Suprapubic skin (tissue), 4 donors: ENCODE results near the gene RBM12. TPM values are rescaled to one million over a fixed set of nuclear protein-coding genes. Genes with fewer than 3 reads are reported as not detected.
A peak's percentile ranks its signal among the peaks of the same experiment; 100 is the strongest.
"Not testable (repeated sequence)": the region's sequence is repeated elsewhere in the genome, so short reads cannot be mapped to it uniquely, and the experiment has no call there.

Experiments
- DNase-seq, 2 donors: peaks; one replicate each; pipeline ENCODE4 v3.0.0-alpha.2; 2019; ENCODE audit warnings: low spot score in 2 of 2
- H3K27ac ChIP-seq: fragments of 200-600 bp; sonication (generic); one replicate; pipeline ENCODE4 v1.5.1; 2019
- H3K27me3 ChIP-seq: fragments of 200-600 bp; sonication (generic); one replicate; pipeline ENCODE4 v1.5.1; 2019
- H3K36me3 ChIP-seq: fragments of 200-600 bp; sonication (generic); one replicate; pipeline ENCODE4 v1.5.1; 2019
- H3K4me1 ChIP-seq: fragments of 200-600 bp; sonication (generic); one replicate; pipeline ENCODE4 v1.5.1; 2019
- H3K4me3 ChIP-seq: fragments of 200-600 bp; sonication (generic); one replicate; pipeline ENCODE4 v1.5.1; 2019; ENCODE audit warnings: mild to moderate bottlenecking
- H3K9me3 ChIP-seq: fragments of 200-600 bp; sonication (generic); one replicate; pipeline ENCODE4 v1.5.1; 2019
- EP300 ChIP-seq: sonication (generic); formaldehyde crosslinking; IDR thresholded peaks from one replicate; pipeline ENCODE4 v1.6.1; 2017; ENCODE audit warnings: antibody characterized with exemption
- POLR2A ChIP-seq, 2 donors: fragments of 450-650 bp; IDR thresholded peaks; one replicate each; pipeline ENCODE4 v1.6.1; 2017; ENCODE audit warnings: antibody characterized with exemption in 2 of 2, mild to moderate bottlenecking in 2 of 2, moderate library complexity in 2 of 2
- POLR2AphosphoS5 ChIP-seq, 3 donors: sonication (generic); formaldehyde crosslinking; IDR thresholded peaks; one replicate each; pipeline ENCODE4 v1.6.1; 2017; ENCODE audit warnings: antibody characterized with exemption in 3 of 3
- WGBS: methylation state at CpG from one replicate; pipeline ENCODE4 v1.1.5; 2018; 5-methylcytosine and 5-hydroxymethylcytosine counted together
- total RNA-seq, 4 donors: library from RNA; depleted of rRNA; stranded (reverse); fragments of >200 nt; gene quantifications; one replicate each; pipeline ENCODE4 v1.1.0, GENCODE V29; 2016
- TF ChIP-seq, protein P1 (sequence below), 2 donors: fragments of 200-600 bp in 1 of 2; fragments of 450-650 bp in 1 of 2; sonication (generic) in 1 of 2; IDR thresholded peaks; one replicate each; pipeline ENCODE4 v1.5.1; 2016 to 2019; ENCODE audit warnings: antibody characterized with exemption in 2 of 2, mild to moderate bottlenecking in 1 of 2, moderate library complexity in 1 of 2

RBM12 gene, protein sequence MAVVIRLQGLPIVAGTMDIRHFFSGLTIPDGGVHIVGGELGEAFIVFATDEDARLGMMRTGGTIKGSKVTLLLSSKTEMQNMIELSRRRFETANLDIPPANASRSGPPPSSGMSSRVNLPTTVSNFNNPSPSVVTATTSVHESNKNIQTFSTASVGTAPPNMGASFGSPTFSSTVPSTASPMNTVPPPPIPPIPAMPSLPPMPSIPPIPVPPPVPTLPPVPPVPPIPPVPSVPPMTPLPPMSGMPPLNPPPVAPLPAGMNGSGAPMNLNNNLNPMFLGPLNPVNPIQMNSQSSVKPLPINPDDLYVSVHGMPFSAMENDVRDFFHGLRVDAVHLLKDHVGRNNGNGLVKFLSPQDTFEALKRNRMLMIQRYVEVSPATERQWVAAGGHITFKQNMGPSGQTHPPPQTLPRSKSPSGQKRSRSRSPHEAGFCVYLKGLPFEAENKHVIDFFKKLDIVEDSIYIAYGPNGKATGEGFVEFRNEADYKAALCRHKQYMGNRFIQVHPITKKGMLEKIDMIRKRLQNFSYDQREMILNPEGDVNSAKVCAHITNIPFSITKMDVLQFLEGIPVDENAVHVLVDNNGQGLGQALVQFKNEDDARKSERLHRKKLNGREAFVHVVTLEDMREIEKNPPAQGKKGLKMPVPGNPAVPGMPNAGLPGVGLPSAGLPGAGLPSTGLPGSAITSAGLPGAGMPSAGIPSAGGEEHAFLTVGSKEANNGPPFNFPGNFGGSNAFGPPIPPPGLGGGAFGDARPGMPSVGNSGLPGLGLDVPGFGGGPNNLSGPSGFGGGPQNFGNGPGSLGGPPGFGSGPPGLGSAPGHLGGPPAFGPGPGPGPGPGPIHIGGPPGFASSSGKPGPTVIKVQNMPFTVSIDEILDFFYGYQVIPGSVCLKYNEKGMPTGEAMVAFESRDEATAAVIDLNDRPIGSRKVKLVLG
- 10 to 100 TPM; 21.6 to 38.7 (median 32.7) TPM for total RNA-seq

DNA sequence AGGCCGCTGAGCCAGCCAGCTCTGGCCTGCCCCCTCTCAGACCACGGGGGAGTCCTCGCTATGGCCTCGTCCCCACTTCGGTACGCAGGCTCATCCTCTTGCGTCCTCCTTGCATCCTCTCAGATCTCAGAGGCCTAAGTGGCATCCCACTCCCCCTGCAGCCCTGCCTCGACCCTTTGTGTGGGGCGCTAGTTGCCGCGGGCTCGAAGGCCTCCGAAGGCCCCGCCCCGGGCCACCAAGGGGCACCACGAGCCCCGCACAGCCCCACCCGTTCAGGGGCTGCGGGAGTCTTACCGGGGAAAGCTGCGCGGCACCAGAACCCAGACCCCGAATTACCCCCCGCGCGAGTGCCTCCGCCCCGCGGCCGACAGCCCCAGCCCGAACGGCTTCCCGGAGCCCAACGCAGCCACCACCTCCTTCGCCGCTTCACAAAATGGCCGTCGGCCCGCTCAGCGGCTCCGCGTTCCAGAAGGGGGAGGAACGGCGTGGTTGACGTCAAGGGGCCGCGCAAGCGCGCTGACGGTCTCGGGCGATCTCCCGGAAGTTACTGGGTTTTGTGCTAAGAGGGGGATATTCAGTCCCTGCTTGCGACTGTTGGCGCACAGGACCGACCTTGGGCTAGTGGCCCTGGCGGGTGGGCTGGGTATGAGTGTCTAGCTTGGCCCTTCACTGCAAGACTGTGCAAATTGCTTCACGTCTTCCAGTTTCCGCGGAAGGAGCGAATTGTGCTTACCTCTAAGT lies at the start of gene RBM12, which contains the start of gene CPNE1:
Gene RBM12 (minus strand): TSS at position 435 of the 741 bp plus-strand sequence. CDS start 9,578 bp downstream, outside the sequence.
Gene CPNE1 (minus strand): TSS at position 435 of the 741 bp plus-strand sequence. CDS start 31,977 bp downstream, outside the sequence.
- TF ChIP-seq, protein P1, sequence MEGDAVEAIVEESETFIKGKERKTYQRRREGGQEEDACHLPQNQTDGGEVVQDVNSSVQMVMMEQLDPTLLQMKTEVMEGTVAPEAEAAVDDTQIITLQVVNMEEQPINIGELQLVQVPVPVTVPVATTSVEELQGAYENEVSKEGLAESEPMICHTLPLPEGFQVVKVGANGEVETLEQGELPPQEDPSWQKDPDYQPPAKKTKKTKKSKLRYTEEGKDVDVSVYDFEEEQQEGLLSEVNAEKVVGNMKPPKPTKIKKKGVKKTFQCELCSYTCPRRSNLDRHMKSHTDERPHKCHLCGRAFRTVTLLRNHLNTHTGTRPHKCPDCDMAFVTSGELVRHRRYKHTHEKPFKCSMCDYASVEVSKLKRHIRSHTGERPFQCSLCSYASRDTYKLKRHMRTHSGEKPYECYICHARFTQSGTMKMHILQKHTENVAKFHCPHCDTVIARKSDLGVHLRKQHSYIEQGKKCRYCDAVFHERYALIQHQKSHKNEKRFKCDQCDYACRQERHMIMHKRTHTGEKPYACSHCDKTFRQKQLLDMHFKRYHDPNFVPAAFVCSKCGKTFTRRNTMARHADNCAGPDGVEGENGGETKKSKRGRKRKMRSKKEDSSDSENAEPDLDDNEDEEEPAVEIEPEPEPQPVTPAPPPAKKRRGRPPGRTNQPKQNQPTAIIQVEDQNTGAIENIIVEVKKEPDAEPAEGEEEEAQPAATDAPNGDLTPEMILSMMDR (IDR thresholded peaks at IDR 0.05) = no peak
- TF ChIP-seq POLR2AphosphoS5 (IDR thresholded peaks at IDR 0.05) = peak; percentile 89 to 95 (median 90)
- peak; percentile 85 to 97 for TF ChIP-seq POLR2A (IDR thresholded peaks at IDR 0.05)
- Histone ChIP-seq H3K27me3 (no peaks in the 10 kb centered on the region), H3K4me3 (peak within 1 kb of the TSS; percentile 93), H3K36me3 (peaks cover 15% of the 10 kb centered on the region), H3K9me3 (no peaks in the 10 kb centered on the region), H3K4me1 (peaks cover 41% of the 10 kb centered on the region), H3K27ac (peak within 1 kb of the TSS; percentile 100)
- DNase-seq = peak; percentile 97
- WGBS = 0% methylated on average over 8 of the region's 61 CpGs

DNA sequence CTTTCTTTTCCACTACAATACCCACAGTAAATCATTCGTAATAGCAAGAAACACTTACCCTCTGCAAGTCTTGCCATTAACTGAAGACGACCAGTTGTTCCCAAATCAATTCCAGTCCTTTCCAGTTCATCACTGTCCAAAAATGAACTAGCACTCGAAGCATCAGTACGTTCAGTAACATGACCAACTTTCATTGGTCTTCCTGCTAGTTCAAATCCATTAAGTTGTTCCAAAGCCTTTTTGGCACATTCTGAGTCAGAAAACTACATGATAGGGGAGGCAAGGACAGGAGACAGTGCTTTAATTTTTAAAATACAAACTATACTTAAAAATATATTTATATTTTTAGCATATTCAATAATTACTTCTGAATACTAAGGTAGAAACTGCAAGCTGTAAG lies 49.4 kb upstream of the RBM12 start:
- Histone ChIP-seq H3K4me3 (no peak overlapping the region), H3K27me3 (no peaks in the 10 kb centered on the region), H3K9me3 (no peaks in the 10 kb centered on the region), H3K36me3 (peaks cover 98% of the 10 kb centered on the region), H3K27ac (no peak overlapping the region), H3K4me1 (peaks cover 17% of the 10 kb centered on the region)
- WGBS = 59% methylated on average over 4 of the region's 4 CpGs
- DNase-seq = no peak
- TF ChIP-seq EP300 = no peak
- TF ChIP-seq, protein P1 (IDR thresholded peaks at IDR 0.05) = no peak
- TF ChIP-seq POLR2A (IDR thresholded peaks at IDR 0.05) = no peak
- TF ChIP-seq POLR2AphosphoS5 (IDR thresholded peaks at IDR 0.05) = no peak

DNA sequence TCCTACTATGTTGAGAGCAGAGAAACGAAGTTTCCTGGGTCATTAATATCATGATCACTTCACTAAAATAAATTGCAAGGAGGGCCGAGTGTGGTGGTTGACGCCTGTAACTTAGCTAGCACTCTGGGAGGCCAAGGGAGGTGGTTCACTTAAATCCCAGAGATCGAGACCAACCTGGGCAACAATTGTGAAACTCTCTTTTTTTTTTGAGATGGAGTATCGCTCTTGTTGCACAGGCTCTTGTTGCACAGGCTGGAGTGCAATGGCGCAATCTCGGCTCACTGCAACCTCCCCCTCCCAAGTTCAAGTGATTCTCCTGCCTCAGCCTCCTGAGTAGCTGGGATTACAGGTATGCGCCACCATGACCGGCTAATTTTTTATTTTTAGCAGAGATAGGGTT lies 48.4 kb upstream of the RBM12 start:
- H3K4me3 ChIP-seq, H3K27me3 ChIP-seq, H3K9me3 ChIP-seq, H3K27ac ChIP-seq, DNase-seq: not testable (repeated sequence)
- H3K36me3 ChIP-seq = peaks cover 95% of the 10 kb centered on the region
- 88% methylated on average over 9 of the region's 9 CpGs for WGBS
- H3K4me1 ChIP-seq = peaks cover 17% of the 10 kb centered on the region

DNA sequence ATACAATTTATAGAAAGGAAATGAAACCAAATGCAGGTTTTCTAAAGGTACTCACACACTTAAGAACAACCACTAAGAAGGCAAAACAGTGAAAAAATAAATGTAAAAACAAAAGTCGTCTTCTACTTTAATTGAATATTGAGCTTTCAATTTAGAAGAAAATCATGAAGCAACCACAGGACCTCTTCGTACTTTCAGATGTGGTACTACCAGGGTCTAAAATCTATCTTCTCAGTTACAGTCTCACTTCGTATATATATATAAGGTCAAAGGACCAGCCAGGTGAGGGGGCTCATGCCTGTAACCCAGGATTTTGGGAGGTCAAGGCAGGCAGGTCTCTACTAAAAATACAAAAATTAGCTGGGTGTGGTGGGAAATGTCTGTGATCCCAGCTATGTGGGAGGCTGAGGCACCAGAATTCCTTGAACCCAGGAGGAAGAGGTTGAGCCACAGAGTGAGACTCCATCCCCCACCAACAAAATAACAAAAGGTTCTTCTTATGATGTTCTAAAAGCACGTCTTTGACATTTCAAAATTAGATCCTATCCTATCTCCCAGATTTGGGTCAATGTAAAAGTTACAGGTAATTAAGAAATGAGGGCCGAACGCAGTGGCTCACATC lies 47.0 kb upstream of the RBM12 start:
- WGBS = 75% methylated on average over 6 of the region's 6 CpGs
- H3K4me3 ChIP-seq = no peak overlapping the region
- H3K27ac ChIP-seq = no peak overlapping the region
- H3K36me3 ChIP-seq = peaks cover 95% of the 10 kb centered on the region
- no peaks in the 10 kb centered on the region for H3K9me3 ChIP-seq
- TF ChIP-seq POLR2A (IDR thresholded peaks at IDR 0.05) = no peak
- no peak for TF ChIP-seq EP300
- DNase-seq = no peak
- H3K27me3 ChIP-seq = no peaks in the 10 kb centered on the region
- H3K4me1 ChIP-seq = peaks cover 17% of the 10 kb centered on the region

DNA sequence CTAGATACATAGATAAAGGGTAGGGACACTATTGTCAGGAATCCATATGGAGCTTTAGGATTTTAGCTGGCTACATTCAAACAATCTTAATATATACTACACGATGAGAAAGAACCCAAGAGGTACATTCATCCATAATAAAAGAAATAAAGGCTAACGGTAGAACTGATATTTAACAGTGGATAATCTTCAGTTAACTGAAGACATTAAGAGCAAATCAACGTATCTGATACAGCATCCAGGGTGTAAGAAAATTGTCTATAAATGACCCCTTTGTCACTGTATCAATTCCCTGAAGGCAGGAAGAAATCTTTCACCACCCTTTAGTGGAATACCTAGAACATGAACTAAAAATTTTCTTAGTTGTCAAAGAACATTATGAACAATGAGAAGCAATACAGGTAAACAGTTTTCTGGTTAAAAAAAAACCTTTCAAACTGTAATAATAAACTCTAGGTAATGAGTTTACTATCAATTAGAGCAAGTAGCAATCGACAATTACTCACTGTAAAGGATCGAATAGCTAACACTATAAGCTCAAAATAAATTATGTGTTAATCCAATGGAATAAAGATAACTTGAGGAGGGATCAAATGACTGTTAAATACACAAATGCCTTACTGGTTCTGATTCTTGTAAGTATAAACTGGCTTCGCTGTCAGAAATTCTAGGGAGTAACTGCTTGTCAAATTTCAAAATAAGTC lies 46.3 kb upstream of the RBM12 start:
- Histone ChIP-seq H3K4me1 (peaks cover 17% of the 10 kb centered on the region), H3K9me3 (no peaks in the 10 kb centered on the region), H3K27me3 (no peaks in the 10 kb centered on the region), H3K36me3 (peaks cover 95% of the 10 kb centered on the region), H3K4me3 (no peak overlapping the region), H3K27ac (no peak overlapping the region)
- no peak for DNase-seq
- 63% methylated on average over 6 of the region's 6 CpGs for WGBS
- no peak for TF ChIP-seq POLR2AphosphoS5 (IDR thresholded peaks at IDR 0.05)
- TF ChIP-seq, protein P1 (IDR thresholded peaks at IDR 0.05) = no peak
